H1 (cell line): ENCODE results near the gene ZDHHC17.

ENCODE experiments used
- ASH2L ChIP-seq: fragments of 200-600, 300-600 bp; sonication (generic); IDR thresholded peaks from one replicate; pipeline ENCODE4 v1.7.1; 2017; ENCODE audit warnings: low read length
- BRCA1 ChIP-seq: IDR thresholded peaks from 2 replicates; pipeline ENCODE4 v1.6.1; 2012; ENCODE audit warnings: low read depth, low read length, improper control_type of control experiment
- CREB1 ChIP-seq: IDR thresholded peaks from 2 replicates; pipeline ENCODE4 v1.6.1; 2012; ENCODE audit warnings: inconsistent platforms
- CTCF ChIP-seq, 3 experiments: IDR thresholded peaks; 1 replicate in 2 of 3; 2 replicates in 1 of 3; pipeline versions ENCODE4 v1.5.1 to v1.6.1; 2011; ENCODE audit warnings: low read length in 3 of 3, mild to moderate bottlenecking in 3 of 3, inconsistent platforms in 2 of 3, low read depth in 1 of 3, moderate library complexity in 1 of 3; ENCODE audit not compliant: insufficient read depth in 1 of 3; ENCODE audit errors: control extremely low read depth in 1 of 3
- EZH2 ChIP-seq: fragments of 200-600 bp; sonication (generic); IDR thresholded peaks from 2 replicates; pipeline ENCODE4 v1.7.1; 2012; ENCODE audit warnings: low read depth, mild to moderate bottlenecking, moderate library complexity, low read length, inconsistent platforms; ENCODE audit not compliant: severe bottlenecking
- RNF2 ChIP-seq: fragments of 200-900, 300-1000 bp; sonication (generic); IDR thresholded peaks from 2 replicates; pipeline ENCODE4 v1.7.1; 2016; ENCODE audit warnings: borderline replicate concordance, low read depth, mild to moderate bottlenecking, antibody characterized with exemption, low read length; ENCODE audit not compliant: poor library complexity, severe bottlenecking; ENCODE audit errors: missing control alignments
- SP1 ChIP-seq: IDR thresholded peaks from 2 replicates; pipeline ENCODE4 v1.6.1; 2011; ENCODE audit warnings: low read depth, low read length
- YY1 ChIP-seq: IDR thresholded peaks from 2 replicates; pipeline ENCODE4 v1.6.1; 2011; ENCODE audit warnings: low read depth, mild to moderate bottlenecking, low read length

DNA sequence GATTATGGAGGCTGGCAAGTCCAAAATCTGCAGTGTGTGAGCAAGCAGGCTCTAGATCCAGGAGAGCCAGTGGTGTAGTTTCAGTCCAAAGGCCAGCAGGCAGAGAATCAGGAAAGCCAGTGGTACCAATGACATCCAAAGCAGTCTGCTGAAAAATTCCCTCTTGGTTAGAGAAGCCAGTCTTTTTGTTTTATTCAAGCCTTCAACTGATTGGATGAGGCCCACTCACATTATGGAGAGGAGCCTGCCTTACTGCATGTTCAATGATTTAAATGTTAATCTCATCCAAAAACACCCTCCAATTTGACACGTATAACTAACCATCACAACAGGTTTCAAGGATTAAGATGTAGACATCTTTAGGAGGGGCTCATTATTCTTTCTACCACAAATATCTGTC, 49.5 kb upstream of the ZDHHC17 start:
- no peak for TF ChIP-seq CTCF (IDR thresholded peaks at IDR 0.05; ENCODE audit: control extremely low read depth in 1 of 3, insufficient read depth in 1 of 3, low read depth in 1 of 3, low read length in 3 of 3)
- TF ChIP-seq BRCA1 = no peak
- no peak for TF ChIP-seq CREB1
- TF ChIP-seq EZH2 = no peak
- no peak for TF ChIP-seq SP1
- TF ChIP-seq YY1 = no peak
- TF ChIP-seq ASH2L = no peak
- no peak for TF ChIP-seq RNF2
